Osteoblast (primary cell): ENCODE results near the gene PUM1. TPM values are rescaled to one million over a fixed set of nuclear protein-coding genes. Genes with fewer than 3 reads are reported as not detected.
"Not testable (repeated sequence)": the region's sequence is repeated elsewhere in the genome, so short reads cannot be mapped to it uniquely, and the experiment has no call there.

ENCODE experiments used
- DNase-seq: peaks from one replicate; pipeline ENCODE4 v3.0.0; 2011; ENCODE audit warnings: low spot score, mixed read lengths; ENCODE audit not compliant: insufficient read length; ENCODE audit errors: missing footprints
- H2AFZ ChIP-seq: 2 replicates; pipeline ENCODE4 v1.6.0; 2011; ENCODE audit warnings: mild to moderate bottlenecking, low read length
- H3K27ac ChIP-seq: 2 replicates; pipeline ENCODE4 v1.5.1; 2011; ENCODE audit warnings: mild to moderate bottlenecking, low read depth, low read length, moderate library complexity
- H3K27me3 ChIP-seq: 2 replicates; pipeline ENCODE4 v1.6.0; 2012; ENCODE audit warnings: mild to moderate bottlenecking, control low read depth, inconsistent platforms, low read length, moderate library complexity; ENCODE audit not compliant: insufficient read depth
- H3K36me3 ChIP-seq: 2 replicates; pipeline ENCODE4 v1.5.1; 2011; ENCODE audit warnings: mild to moderate bottlenecking, low read length, control low read depth, moderate library complexity; ENCODE audit not compliant: insufficient read depth
- H3K4me1 ChIP-seq: 2 replicates; pipeline ENCODE4 v1.5.1; 2011; ENCODE audit warnings: mild to moderate bottlenecking, low read length, control low read depth, moderate library complexity; ENCODE audit not compliant: insufficient read depth
- H3K4me2 ChIP-seq: 2 replicates; pipeline ENCODE4 v1.6.0; 2011; ENCODE audit warnings: mild to moderate bottlenecking, low read length; ENCODE audit not compliant: insufficient read depth
- H3K4me3 ChIP-seq: fragments of 200-600 bp; sonication (generic); 3 replicates; pipeline ENCODE4 v1.5.1; 2012; ENCODE audit warnings: mild to moderate bottlenecking, low read length, inconsistent platforms; ENCODE audit not compliant: insufficient read depth
- H3K79me2 ChIP-seq: 2 replicates; pipeline ENCODE4 v1.6.0; 2012; ENCODE audit warnings: mild to moderate bottlenecking, low read length, control low read depth, inconsistent platforms; ENCODE audit not compliant: insufficient read depth
- H3K9me3 ChIP-seq: 2 replicates; pipeline ENCODE4 v1.5.1; 2011; ENCODE audit warnings: low read depth, low read length, control low read depth
- H4K20me1 ChIP-seq: 2 replicates; pipeline ENCODE4 v1.6.0; 2012; ENCODE audit warnings: mild to moderate bottlenecking, low read length, control low read depth; ENCODE audit not compliant: insufficient read depth
- CTCF ChIP-seq: IDR thresholded peaks from 2 replicates; pipeline ENCODE4 v1.5.1; 2011; ENCODE audit warnings: mild to moderate bottlenecking, low read depth, low read length, moderate library complexity; ENCODE audit errors: extremely low read depth
- total RNA-seq: library from RNA; depleted of rRNA; stranded (reverse); fragments of >200 nt; gene quantifications from 2 replicates; pipeline ENCODE4 v1.2.3, GENCODE V29; 2012

PUM1 gene
- total RNA-seq, 1 donor: 68.8 TPM

GRCh38 chr1:31055501-31055900 lies 10.0 kb downstream of the PUM1 start:
- H3K79me2 ChIP-seq: peaks cover 99% of the 10 kb centered on the region
- TF ChIP-seq CTCF: no peak
- H3K9me3 ChIP-seq: no peaks in the 10 kb centered on the region
- no peaks in the 10 kb centered on the region for H3K27me3 ChIP-seq
- no peak overlapping the region for H3K4me2 ChIP-seq
- H3K36me3 ChIP-seq: peaks cover 49% of the 10 kb centered on the region
- no peak overlapping the region for H3K4me3 ChIP-seq
- H3K4me1 ChIP-seq: peaks cover 11% of the 10 kb centered on the region
- H2AFZ ChIP-seq: no peak overlapping the region
- H4K20me1 ChIP-seq: peaks cover 77% of the 10 kb centered on the region
- DNase-seq: no peak
- peak overlapping the region; percentile 27 for H3K27ac ChIP-seq

GRCh38 chr1:31054958-31055481 lies 10.5 kb downstream of the PUM1 start:
- no peak overlapping the region for H3K4me3 ChIP-seq
- H3K9me3 ChIP-seq: no peaks in the 10 kb centered on the region
- no peak overlapping the region for H2AFZ ChIP-seq
- H3K27me3 ChIP-seq: no peaks in the 10 kb centered on the region
- peaks cover 54% of the 10 kb centered on the region for H3K36me3 ChIP-seq
- no peak overlapping the region for H3K4me2 ChIP-seq
- peaks cover 11% of the 10 kb centered on the region for H3K4me1 ChIP-seq
- H4K20me1 ChIP-seq: peaks cover 79% of the 10 kb centered on the region
- no peak for TF ChIP-seq CTCF
- H3K27ac ChIP-seq: peak overlapping the region; percentile 27
- peaks cover 99% of the 10 kb centered on the region for H3K79me2 ChIP-seq
- no peak for DNase-seq

GRCh38 chr1:31054349-31054748 lies 11.2 kb downstream of the PUM1 start:
- H3K9me3 ChIP-seq: no peaks in the 10 kb centered on the region
- peak; percentile 83 for DNase-seq
- peak overlapping the region; percentile 27 for H3K27ac ChIP-seq
- no peak overlapping the region for H3K4me3 ChIP-seq
- TF ChIP-seq CTCF: no peak
- H4K20me1 ChIP-seq: peaks cover 78% of the 10 kb centered on the region
- peaks cover 51% of the 10 kb centered on the region for H3K36me3 ChIP-seq
- H3K4me2 ChIP-seq: peak overlapping the region; percentile 38
- peaks cover 11% of the 10 kb centered on the region for H3K4me1 ChIP-seq
- peaks cover 97% of the 10 kb centered on the region for H3K79me2 ChIP-seq
- no peak overlapping the region for H2AFZ ChIP-seq
- no peaks in the 10 kb centered on the region for H3K27me3 ChIP-seq

- Histone ChIP-seq H4K20me1 (peaks cover 74% of the 10 kb centered on the region), H3K4me1 (peaks cover 11% of the 10 kb centered on the region), H3K79me2 (peaks cover 93% of the 10 kb centered on the region), H3K36me3 (peaks cover 35% of the 10 kb centered on the region)
- not testable (repeated sequence) for H3K4me3 ChIP-seq, H3K27ac ChIP-seq, H3K4me2 ChIP-seq, H2AFZ ChIP-seq, DNase-seq, H3K27me3 ChIP-seq, H3K9me3 ChIP-seq
Observed at GRCh38 chr1:31052613-31053012, 12.9 kb downstream of the PUM1 start.
